Dermis lymphatic vessel endothelial cell (primary cell): Measurements from ENCODE around the gene SAP30. TPM values are rescaled to one million over a fixed set of nuclear protein-coding genes. Genes with fewer than 3 reads are reported as not detected.

Experiments used
- total RNA-seq: library from RNA; depleted of rRNA; stranded (reverse); fragments of >200 nt; gene quantifications from 2 replicates; pipeline ENCODE4 v1.2.1, GENCODE V29; 2014

The SAP30 gene, protein sequence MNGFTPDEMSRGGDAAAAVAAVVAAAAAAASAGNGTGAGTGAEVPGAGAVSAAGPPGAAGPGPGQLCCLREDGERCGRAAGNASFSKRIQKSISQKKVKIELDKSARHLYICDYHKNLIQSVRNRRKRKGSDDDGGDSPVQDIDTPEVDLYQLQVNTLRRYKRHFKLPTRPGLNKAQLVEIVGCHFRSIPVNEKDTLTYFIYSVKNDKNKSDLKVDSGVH
- 11.6 and 17.9 TPM in 2 replicates for total RNA-seq

DNA sequence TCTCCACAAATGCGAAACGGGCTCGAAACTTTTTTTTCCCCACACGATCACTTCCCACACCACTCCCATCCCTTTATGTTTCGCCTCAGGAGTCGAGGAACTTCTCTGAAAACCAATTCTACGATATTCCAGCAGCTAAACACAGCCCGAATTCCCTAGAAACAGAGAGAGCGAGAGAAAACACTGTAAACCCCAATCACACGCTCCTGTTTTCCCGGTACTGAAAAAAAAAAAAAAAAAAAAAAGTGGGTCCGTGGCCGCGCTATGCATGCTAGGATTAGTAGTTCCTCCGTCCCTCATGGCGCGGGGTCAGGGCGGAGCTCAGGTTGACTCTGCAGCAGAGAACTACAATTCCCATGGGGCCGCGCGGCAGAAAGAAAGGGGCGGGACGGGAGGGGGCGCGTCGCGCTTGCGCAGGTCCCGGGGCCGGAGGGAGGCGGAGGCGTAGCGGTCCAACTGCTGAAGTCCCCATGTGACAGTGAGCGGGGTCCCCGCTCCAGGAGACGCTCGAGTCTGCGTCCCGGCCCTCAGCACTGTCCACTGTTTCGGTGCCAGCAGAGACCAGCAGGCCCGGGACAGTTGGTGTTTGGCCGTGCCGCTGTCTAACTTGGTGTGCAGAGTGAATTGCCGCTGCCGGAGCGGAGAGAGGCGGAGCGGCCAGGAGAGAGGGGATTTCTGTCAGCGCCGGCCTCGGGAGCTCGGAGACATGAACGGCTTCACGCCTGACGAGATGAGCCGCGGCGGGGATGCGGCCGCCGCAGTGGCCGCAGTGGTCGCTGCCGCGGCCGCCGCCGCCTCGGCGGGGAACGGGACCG lies at the start of gene SAP30:
SAP30 (plus strand) TSS at position 478 of the 815 bp plus-strand sequence; CDS start at position 707, 229 bp downstream.

GRCh38 chr4:173334085-173334890 lies 36.5 kb upstream of the SAP30 start, which contains the start of gene HMGB2:
HMGB2 (minus strand) TSS chr4:173334358; CDS start chr4:173333649, 709 bp downstream.

DNA sequence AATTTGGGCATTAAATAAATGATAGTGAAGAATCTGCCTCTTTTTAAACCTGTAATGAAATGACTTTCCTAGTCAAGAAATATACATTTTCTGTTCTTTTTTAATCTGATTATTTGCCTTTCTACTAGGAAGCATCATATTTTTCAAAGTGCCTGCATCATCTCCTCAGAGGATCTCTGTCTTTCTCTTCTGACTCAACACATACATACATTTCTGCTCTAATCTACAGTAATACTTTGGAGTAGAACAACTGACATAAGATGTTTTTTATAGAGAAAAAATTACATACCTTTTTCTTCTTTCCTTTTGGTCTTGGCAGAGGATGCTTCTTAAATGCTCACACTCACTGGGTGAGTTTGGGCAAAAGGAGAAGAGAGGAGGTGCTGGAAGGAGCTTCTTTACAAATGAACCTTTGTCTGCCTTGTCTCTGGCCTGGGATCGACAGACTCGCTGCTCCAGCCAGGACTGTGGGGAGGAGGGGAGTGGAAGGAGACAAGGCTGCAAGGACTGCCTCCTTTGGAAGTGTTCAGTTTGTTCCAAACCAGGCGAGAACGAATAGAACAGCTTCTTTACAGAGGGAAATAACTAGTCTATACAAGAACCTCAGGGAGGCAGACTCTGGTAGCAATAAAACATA lies 28.1 kb downstream of the SAP30 start, which contains the start of gene SCRG1:
SCRG1 (minus strand) TSS at position 338 of the 637 bp plus-strand sequence. CDS start 7,702 bp downstream, outside the sequence.

Other genes with a start within 250 kb of the SAP30 start
- gene GALNT7, start 202.1 kb upstream of the SAP30 start, total RNA-seq, result 17.1 and 22.1 TPM in 2 replicates
- gene HMGB2, start 36.6 kb upstream of the SAP30 start, total RNA-seq, result 44.2 and 66.8 TPM in 2 replicates
- not detected in 2 replicates for gene SCRG1, start 28.2 kb downstream of the SAP30 start, total RNA-seq
- gene HAND2, start 159.3 kb downstream of the SAP30 start, total RNA-seq, result not detected in 2 replicates